Measurements from ENCODE around the gene MPDZ. TPM values are rescaled to one million over a fixed set of nuclear protein-coding genes. Genes with fewer than 3 reads are reported as not detected.
"Not testable (repeated sequence)": the region's sequence is repeated elsewhere in the genome, so short reads cannot be mapped to it uniquely, and the experiment has no call there.

MPDZ gene
- polyA plus RNA-seq, 1 donor = 41.8 TPM

- no peak for DNase-seq
These were observed 16.0 kb downstream of the MPDZ start for GRCh38 chr9:13263511-13263910.

GRCh38 chr9:13252852-13253251 is 26.6 kb downstream of the MPDZ start:
- no peak for DNase-seq

GRCh38 chr9:13244181-13244580 is 35.3 kb downstream of the MPDZ start:
- no peak for DNase-seq

GRCh38 chr9:13241283-13241682 is 38.2 kb downstream of the MPDZ start:
- no peak for DNase-seq

GRCh38 chr9:13239660-13240059 is 39.8 kb downstream of the MPDZ start:
- no peak for DNase-seq

- no peak for DNase-seq
These were observed 40.3 kb downstream of the MPDZ start for GRCh38 chr9:13239208-13239607.

GRCh38 chr9:13234932-13235331 is 44.6 kb downstream of the MPDZ start:
- no peak for DNase-seq

GRCh38 chr9:13228431-13228830 is 51.1 kb downstream of the MPDZ start:
- DNase-seq = no peak

GRCh38 chr9:13224366-13224765 is 55.1 kb downstream of the MPDZ start:
- no peak for DNase-seq

GRCh38 chr9:13222733-13223132 is 56.8 kb downstream of the MPDZ start:
- DNase-seq = not testable (repeated sequence)

GRCh38 chr9:13221741-13222140 is 57.8 kb downstream of the MPDZ start:
- DNase-seq = no peak

GRCh38 chr9:13220837-13221236 is 58.7 kb downstream of the MPDZ start:
- no peak for DNase-seq

- no peak for DNase-seq
These were observed 63.5 kb downstream of the MPDZ start for GRCh38 chr9:13215791-13216554.

GRCh38 chr9:13213998-13214397 is 65.5 kb downstream of the MPDZ start:
- no peak for DNase-seq

GRCh38 chr9:13213337-13213736 is 66.2 kb downstream of the MPDZ start:
- DNase-seq = no peak

GRCh38 chr9:13210306-13210705 is 69.2 kb downstream of the MPDZ start:
- DNase-seq = no peak

GRCh38 chr9:13209498-13209897 is 70.0 kb downstream of the MPDZ start:
- DNase-seq = no peak

- DNase-seq = no peak
These were observed 73.7 kb downstream of the MPDZ start for GRCh38 chr9:13205824-13206223.

- DNase-seq = no peak
These were observed 89.5 kb downstream of the MPDZ start for GRCh38 chr9:13190040-13190439.

- no peak for DNase-seq
These were observed 90.1 kb downstream of the MPDZ start for GRCh38 chr9:13189362-13189761.

GRCh38 chr9:13186774-13187173 is 92.7 kb downstream of the MPDZ start:
- DNase-seq = no peak

GRCh38 chr9:13186091-13186490 is 93.4 kb downstream of the MPDZ start:
- DNase-seq = no peak

GRCh38 chr9:13181652-13182051 is 97.8 kb downstream of the MPDZ start:
- no peak for DNase-seq

GRCh38 chr9:13179257-13179656 is 100.2 kb downstream of the MPDZ start:
- DNase-seq = no peak

GRCh38 chr9:13175732-13176131 is 103.8 kb downstream of the MPDZ start:
- no peak for DNase-seq

All from hindlimb muscle (tissue), 1 donor.